GM21381 (cell line): ENCODE measurements around the gene TIAM2.
"Not testable (repeated sequence)": the region's sequence is repeated elsewhere in the genome, so short reads cannot be mapped to it uniquely, and the experiment has no call there.

Experiments used
- ATAC-seq: cut with Tn5 transposase; IDR thresholded peaks from one replicate; pipeline ENCODE4 v1.9.1; 2021; ENCODE audit warnings: mild to moderate bottlenecking, moderate library complexity; ENCODE audit not compliant: unreplicated experiment

TIAM2 gene

GRCh38 chr6:155090166-155090565, 95.1 kb downstream of the TIAM2 start:
- no peak for ATAC-seq

GRCh38 chr6:155091756-155092155, 96.6 kb downstream of the TIAM2 start:
- ATAC-seq, result no peak

- ATAC-seq, result no peak
These were observed 98.3 kb downstream of the TIAM2 start for GRCh38 chr6:155093430-155093829.

- no peak for ATAC-seq
These were observed 105.0 kb downstream of the TIAM2 start for GRCh38 chr6:155100087-155100486.

GRCh38 chr6:155100591-155100990, 105.5 kb downstream of the TIAM2 start:
- ATAC-seq, result no peak

GRCh38 chr6:155103083-155103645, 108.0 kb downstream of the TIAM2 start:
- ATAC-seq, result not testable (repeated sequence)

GRCh38 chr6:155103816-155104366, 108.8 kb downstream of the TIAM2 start:
- ATAC-seq, result no peak

- ATAC-seq, result no peak
These were observed 111.5 kb downstream of the TIAM2 start for GRCh38 chr6:155106456-155107115.

GRCh38 chr6:155107432-155108069, 112.4 kb downstream of the TIAM2 start:
- no peak for ATAC-seq

GRCh38 chr6:155108070-155108820, 113.1 kb downstream of the TIAM2 start:
- no peak for ATAC-seq

GRCh38 chr6:155110721-155111120, 115.6 kb downstream of the TIAM2 start:
- ATAC-seq, result no peak

GRCh38 chr6:155112757-155113156, 117.6 kb downstream of the TIAM2 start:
- ATAC-seq, result no peak

GRCh38 chr6:155115893-155116570, 120.9 kb downstream of the TIAM2 start:
- no peak for ATAC-seq

- no peak for ATAC-seq
These were observed 121.4 kb downstream of the TIAM2 start for GRCh38 chr6:155116571-155116910.

GRCh38 chr6:155117256-155117655, 122.1 kb downstream of the TIAM2 start:
- no peak for ATAC-seq

- ATAC-seq, result no peak
These were observed 122.7 kb downstream of the TIAM2 start for GRCh38 chr6:155117785-155118184.

- ATAC-seq, result not testable (repeated sequence)
These were observed 124.1 kb downstream of the TIAM2 start for GRCh38 chr6:155119201-155119600.

- ATAC-seq, result no peak
These were observed 124.9 kb downstream of the TIAM2 start for GRCh38 chr6:155120034-155120433.

GRCh38 chr6:155121294-155121693, 126.2 kb downstream of the TIAM2 start:
- no peak for ATAC-seq

- ATAC-seq, result no peak
These were observed 126.6 kb downstream of the TIAM2 start for GRCh38 chr6:155121699-155122098.
